ENCODE measurements around the gene SUGCT.

GRCh38 chr7:40527723-40528122 lies 392.9 kb downstream of the SUGCT start:
- no peak for TF ChIP-seq CTCF (IDR thresholded peaks at IDR 0.05)
- no peak for TF ChIP-seq POLR2AphosphoS5 (IDR thresholded peaks at IDR 0.05)
